ENCODE results near the gene PIGK.
"Not testable (repeated sequence)": the region's sequence is repeated elsewhere in the genome, so short reads cannot be mapped to it uniquely, and the experiment has no call there.

The PIGK gene

DNA sequence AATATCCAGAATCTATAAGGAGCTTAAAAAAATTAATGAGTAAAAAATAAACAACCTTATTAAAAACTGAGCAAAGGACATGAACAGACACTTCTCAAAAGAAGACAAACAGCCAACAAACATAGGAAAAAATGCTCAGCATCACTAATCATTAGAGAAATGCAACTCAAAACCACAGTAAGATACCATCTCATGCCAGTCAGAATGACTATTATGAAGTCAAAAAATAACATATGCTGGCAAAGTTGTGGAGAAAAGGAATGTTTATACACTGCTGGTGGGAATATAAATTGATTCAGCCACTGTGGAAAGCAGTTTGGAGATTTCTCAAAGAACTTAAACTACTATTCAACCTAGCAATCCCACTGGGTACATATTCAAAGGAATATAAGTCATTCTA is 25.3 kb downstream of the PIGK start:
- DNase-seq (ENCODE audit: low spot score): no peak

DNA sequence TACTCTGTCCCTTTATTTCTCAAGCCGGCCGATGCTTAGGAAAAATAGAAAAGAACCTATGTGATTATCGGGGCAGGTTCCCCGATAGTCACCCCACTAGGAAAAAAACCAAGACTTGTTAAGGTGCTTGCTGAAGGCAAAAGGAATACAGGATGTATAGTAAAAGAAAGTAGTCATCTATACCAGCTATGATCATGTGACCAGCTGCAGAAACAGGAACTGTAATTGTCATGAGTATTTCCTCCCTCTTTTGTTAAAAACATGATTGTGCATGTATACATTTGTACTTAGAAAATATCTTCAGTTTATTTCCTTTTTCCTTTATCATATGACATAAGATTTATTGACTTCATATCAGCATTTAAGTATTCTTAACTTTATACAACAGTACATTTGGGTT is 30.5 kb downstream of the PIGK start:
- no peak for DNase-seq (ENCODE audit: low spot score)

DNA sequence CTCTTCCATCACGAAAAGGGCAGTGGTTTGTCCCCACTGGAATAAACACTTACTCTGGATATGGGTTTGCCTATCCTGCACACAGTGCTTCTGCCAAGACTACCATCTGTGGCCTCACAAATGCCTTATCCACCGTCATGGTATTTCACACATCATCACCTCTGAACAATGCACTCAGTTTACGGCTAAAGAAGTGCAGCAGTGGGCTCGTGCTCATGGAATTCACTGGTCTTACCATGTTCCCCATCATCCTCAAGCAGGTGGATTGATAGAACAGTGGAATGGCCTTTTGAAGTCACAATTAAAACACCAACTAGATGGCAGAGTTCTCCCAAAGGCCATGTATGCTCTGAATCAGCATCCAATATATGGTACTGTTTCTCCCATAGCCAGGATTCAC is 32.3 kb downstream of the PIGK start:
- DNase-seq (ENCODE audit: low spot score): not testable (repeated sequence)

DNA sequence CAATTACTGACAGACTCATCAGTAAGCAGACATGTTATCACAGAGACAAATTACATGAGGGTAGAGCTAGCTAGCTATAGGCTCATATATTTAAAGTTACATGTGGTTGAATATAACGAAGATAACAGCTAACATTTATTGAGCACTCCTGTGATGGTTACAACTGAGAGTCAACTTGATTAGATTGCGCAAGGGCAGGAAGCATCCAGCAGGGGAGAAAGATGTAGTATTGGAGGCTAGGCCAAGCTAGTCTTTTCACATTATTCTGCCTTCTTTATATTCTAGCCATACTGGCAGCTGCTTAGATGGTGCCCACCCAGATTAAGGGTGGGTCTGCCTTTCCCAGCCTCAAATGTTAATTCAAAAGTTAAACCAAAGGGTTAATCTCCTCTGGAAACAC is 37.1 kb downstream of the PIGK start:
- no peak for DNase-seq (ENCODE audit: low spot score)

DNA sequence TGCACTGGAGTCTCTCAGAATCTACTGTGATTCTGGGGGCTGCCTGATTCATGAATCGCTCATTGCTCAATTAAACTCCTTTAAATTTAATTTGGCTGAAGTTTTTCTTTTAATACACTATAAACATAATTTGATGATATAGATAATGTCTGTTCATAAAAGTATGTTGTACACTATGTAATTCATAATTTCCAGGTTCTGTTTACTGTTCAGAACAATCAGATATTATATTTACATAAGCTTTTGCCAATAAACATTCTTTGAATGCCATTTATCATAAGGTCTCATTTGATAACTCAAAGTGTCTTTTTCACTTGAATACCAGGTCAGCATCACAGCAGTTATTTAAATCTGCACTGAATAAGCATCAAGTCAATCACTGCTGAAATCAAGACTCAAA is 39.6 kb downstream of the PIGK start:
- DNase-seq (ENCODE audit: low spot score): no peak

DNA sequence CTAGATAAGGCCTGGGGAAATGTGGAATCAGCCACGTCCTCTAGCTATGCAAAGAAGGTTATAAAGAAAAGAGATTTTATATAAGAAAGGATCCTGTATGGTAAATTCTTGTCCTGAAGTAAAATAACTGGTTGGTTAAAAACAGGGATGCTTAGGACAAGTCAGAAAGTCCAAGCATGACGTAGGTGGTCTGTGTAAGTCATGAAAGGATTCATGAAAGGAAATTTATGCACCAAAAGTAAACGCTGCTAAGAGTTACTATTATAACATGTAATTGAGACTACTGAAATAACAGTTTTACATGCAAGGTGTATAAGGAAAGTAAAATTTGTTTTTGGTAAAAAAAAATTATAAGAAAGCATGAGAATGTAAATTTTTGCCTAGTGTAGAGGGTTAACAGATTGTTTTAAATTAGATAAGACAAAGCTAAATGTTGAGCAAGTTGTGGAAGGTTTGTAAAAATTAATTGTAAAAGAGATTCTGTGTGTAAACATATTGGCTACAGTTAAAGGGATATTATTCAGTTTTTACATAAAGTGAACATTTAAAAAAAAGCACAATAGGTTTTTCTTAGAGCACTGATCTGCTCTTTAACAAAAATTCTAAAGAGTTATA is 43.9 kb downstream of the PIGK start:
- no peak for DNase-seq (ENCODE audit: low spot score)

DNA sequence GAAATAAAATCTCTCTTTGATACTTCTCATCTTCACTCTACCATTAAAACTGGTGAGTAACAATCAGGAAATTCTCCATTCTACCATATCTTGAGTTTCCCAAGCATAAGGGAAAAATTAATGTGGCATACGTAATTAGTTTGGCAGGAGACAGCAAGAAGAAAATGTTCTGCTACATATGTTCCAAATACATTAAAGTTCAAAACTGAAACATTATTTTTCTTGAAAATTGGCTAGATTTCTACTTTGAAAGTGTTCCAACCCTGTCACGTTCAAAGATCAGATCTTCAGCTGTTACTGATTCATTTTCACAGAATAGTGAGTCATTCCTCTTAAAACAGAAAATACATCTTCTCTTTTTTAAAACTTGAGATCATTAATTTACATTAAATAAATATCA is 48.5 kb downstream of the PIGK start:
- DNase-seq (ENCODE audit: low spot score): no peak

DNA sequence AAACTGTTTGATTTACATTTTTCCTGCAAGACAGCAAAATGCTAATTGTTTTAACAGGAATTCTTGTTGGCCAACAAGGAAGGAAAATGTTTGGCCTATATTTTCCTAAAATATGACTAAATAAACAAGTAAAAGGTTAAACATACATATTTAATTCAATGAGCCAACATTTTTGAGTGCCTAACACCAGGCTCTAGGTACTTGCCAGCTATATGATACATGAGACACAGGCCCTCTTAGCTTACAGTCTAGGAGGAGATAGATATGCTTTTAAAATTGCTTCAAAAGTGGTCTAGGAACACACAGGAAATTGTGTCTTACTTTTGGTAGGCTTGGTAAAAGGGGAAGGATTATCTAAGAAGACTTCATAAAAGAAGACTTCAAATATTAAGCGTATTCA is 50.9 kb downstream of the PIGK start:
- DNase-seq (ENCODE audit: low spot score): no peak

DNA sequence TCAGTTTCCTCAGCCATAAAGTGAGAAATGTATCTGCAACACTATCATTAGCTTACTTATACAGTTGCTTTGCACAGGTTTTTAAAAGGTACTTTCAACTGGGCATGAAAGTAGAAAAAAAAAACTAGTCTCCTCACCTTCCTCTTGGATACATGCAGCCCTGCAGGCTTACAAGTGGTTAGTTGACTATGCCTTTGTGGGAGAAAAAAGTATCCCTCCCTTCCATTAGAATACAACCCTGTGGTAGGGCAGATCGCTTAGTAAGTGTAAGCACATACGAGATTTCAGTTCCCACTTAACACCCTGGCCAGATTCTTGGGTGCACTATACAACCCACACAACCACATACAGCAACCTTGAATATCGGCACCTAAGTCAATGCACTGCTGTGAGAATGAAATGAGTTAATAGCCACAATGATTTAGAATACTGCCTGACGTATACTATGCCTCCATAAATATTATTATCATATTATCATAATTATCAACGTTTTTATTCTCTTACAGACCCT is 54.7 kb downstream of the PIGK start:
- DNase-seq (ENCODE audit: low spot score): no peak

DNA sequence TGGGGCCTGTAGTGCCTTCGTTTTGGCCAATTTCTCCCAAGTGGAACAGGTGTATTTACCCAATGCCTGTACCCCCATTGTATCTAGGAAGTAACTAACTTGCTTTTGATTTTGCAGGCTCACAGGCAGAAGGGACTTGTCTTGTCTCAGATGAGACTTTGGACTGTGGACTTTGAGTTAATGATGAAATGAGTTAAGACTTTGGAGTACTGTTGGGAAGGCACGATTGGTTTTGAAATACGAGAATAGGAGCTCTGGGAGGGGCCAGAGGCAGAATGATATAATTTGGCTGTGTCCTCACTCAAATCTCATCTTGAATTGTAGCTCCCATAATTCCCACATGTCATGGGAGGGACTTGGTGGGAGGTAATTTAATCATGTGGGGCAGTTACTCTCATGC is 59.5 kb downstream of the PIGK start:
- DNase-seq (ENCODE audit: low spot score): not testable (repeated sequence)

DNA sequence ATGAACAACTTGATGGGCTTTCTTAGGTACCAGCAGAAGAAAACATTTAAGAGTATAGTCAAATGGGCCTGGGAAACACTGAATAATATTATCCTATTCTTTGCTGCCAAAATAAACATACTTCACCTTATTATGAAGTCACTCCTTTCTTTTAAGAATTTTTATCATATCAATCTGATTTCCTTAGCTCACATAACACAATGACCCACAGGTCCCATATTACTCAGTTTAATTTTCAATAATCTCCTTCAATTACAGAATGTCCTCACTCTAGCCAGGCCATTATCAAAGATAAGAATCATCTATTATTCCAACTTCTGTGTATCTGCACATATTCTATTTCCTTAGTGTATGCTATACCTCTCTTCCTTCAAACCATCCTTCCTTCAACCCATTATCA is 63.0 kb downstream of the PIGK start:
- no peak for DNase-seq (ENCODE audit: low spot score)

DNA sequence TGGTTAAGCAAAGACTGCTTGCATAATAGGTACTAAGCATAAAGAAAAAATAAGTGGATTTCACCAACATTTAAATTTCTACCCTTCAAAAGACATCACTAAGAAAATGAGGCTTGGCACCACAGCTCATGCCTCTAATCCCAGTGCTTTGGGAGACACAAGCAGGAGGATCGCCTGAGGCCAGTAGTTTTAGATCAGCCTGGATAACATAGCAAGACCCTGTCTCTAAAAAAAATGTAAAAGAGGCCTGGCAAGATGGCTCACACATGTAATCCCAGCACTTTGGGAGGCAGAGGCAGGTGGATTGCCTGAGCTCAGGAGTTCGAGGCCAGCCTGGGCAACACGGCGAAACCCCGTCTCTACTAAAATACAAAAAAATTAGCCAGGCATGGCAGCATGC is 73.0 kb downstream of the PIGK start:
- DNase-seq (ENCODE audit: low spot score): no peak

DNA sequence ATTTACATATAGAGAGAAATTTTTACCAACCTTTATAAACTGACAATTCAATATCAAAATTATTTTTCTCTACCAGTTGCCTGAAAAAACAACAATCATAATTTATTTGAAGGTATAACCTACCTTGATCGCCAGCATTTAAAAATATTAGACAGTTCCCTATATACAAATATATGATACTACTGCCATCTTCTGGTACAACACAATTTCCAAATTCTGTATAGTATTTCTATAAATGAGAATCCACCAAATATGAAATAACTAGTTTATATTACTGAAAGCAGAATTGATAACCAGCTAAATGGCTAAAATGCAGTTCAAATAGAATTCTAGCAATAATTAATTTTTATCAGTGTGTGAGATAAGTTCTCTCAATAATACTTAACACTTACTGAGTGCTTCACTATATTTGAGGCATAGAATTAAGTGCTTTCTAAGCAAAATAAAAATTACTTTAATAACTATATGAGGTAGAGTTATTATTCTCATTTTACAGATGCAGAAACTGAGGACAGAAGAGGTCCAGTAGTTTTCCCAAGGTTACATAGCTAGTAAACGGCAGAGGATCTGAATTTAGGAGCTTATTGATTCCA is 75.6 kb downstream of the PIGK start:
- peak; percentile 5 for DNase-seq (ENCODE audit: low spot score)

DNA sequence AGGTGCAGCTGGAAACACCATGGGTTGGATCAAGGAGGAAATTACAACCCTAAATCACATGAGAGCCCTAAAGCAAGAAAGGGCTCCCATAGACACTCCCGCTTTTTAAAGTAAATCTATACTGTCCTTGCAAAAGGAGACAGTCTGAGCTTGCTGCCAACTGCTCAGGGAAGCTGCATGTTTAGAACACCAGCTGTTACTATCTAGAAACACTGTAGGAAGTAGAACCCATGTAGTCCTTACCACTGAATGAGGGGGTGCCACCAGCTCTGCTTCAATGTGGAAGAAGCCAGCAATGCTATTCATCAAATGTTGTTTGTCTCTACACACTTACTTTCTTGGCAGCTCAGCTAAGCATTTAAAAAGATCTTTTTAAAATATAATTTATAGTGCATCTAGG is 79.8 kb downstream of the PIGK start:
- DNase-seq (ENCODE audit: low spot score): no peak

DNA sequence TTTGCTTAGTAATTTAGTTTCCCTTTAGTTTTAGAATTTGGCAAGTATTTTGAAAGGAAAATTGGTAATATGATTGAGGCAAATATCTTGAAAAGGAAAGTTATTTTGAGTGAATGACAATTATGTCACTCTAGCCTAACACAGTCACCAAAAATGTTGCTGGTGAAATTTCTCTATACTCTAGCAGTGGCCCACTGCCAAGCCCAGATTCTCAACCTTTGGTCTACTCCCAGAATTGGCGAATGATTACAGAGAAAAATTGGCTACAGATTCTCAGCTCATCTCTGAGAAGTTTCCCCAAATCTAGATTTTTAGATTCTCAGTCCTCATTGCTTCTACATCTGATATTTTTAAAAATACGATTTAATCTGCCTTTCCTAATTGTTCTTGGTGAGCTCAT is 84.9 kb downstream of the PIGK start:
- no peak for DNase-seq (ENCODE audit: low spot score)

DNA sequence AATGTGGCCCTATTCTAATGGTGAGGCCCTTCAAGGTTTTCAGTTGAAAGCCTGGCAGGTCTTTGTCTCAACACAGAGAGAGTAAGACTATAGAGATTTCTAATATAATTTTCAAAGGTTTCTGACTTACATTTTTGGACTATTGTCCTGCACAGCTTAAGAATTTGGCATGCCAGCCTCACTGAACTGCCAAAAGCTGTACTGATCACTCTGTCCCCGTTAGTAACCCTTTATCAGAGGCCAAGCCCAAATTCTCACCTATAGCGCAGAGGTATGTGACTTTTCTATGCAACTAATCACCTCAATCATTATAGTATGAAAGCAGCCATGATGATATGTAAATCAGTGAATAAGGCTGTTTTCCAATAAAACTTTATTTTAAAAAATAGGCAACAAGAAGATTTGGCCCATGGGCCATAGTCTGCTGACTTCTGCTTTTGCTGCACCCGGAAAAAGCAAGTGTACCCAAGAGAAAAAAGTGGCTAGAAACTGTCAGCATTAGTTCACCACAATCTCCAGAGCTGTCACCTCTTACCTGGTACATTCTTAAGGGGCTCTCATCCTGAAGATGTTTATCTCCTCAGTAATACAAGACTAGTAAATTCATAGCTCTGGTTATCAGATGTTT is 85.4 kb downstream of the PIGK start:
- no peak for DNase-seq (ENCODE audit: low spot score)

DNA sequence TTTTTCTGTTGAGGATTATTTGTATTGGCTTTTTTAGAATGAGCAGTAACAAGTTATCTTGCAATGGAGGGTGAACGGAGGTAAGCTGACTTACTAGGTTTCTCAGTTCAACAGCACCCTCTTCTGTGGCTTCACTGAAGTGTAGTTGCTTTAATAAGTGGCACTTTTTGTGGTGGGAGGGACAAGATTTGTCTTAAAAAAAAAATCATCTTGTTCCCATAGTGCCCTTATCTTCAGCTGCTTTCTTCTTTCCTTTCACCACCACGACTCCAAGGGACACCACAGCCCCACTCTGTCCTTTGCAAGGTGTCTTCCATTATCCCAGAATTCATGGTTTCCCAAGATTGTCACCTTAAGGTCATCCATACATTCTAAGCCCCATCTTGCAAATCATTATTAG is 92.9 kb downstream of the PIGK start:
- DNase-seq (ENCODE audit: low spot score): peak; percentile 15

DNA sequence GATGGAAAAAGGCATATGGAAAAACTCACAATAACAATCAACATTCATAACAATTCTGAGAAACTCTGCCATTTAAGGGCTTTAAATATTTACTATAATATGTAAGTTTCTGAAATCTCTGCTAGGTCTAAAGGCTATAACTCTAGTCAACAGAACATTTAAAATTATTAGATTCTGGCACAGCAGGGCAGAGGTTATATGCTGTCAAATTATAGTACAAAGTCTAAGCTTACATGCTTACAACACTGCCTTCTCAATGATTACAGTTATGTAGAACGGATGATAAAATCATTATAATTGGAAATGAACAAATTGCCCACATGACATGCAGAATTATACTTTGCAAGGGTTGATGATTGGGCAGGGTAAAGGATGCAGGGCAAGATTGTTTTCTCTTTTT is 97.7 kb downstream of the PIGK start:
- no peak for DNase-seq (ENCODE audit: low spot score)

DNA sequence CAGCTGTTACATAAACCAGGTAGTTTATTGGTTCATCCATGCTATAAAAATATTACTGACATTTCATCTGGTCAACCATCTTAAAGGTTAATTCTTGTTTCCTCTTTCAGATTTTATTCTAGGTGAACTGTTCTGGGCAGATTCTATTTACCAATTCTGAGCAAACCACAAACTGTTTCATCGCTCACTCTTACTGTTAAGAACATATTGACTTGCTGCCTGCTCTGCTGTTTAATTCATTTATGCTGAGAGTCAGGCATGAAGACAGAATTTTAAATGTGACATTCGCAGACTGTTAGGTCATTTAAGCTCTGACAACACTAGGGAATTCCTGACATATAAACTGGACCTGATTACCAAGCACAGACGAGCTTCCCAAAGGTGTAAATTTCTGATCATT is 98.3 kb downstream of the PIGK start:
- DNase-seq (ENCODE audit: low spot score): no peak

DNA sequence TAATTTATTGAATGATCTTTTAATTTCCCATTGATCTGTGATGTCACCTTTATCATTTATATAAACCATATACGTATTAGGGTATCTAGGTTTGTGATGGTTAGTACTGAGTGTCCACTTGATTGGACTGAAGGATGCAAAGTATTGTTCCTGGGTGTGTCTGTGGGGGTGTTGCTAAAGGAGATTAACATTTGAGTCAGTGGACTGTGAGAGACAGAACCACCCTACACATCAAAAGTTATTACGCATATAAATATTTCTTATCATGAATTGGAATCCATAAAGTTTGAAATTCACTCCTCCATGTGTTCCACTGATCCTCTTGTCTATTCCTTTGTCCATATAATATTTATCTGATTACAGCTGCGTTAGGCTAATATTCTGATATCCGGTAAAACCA is 100.5 kb downstream of the PIGK start:
- no peak for DNase-seq (ENCODE audit: low spot score)

DNA sequence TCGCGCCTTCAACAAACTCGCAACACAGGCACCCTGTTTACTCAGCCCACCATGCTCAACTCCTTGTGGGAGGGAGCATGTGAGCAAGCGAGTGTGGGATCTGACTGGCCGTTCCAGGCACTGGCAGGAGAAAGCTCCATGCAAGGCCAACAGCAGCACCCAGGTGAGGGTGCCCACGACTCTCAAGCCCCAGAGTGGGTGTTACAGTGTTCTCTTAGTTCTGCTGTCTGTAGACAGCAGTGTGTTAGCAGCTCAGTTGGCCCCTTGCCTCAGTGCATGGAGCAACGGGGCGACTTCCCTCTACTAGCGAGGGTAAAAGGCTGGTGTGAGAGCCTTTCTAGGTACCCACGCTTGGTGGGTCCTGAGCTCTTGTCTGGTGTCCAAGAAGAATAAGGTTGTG is 114.6 kb downstream of the PIGK start:
- no peak for DNase-seq (ENCODE audit: low spot score)

DNA sequence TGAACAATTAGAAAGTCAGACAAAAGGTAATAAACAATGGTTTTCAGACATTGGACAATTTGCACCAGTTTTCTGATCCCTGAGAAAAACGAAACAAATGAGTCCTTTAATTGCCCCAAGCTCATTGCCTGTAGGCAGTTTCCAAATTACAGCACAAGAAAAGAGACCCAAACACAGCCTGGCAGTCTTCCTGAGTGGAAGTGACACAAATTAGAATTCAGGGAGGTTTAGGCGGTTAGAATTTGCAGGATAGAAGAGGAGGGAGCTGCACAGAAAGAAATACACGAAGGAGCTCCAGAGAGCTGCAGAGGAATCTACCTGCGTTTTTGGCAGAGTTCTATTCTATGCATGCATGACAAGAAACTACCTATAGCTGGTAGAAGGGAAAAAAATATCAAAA is 115.7 kb downstream of the PIGK start:
- no peak for DNase-seq (ENCODE audit: low spot score)

DNA sequence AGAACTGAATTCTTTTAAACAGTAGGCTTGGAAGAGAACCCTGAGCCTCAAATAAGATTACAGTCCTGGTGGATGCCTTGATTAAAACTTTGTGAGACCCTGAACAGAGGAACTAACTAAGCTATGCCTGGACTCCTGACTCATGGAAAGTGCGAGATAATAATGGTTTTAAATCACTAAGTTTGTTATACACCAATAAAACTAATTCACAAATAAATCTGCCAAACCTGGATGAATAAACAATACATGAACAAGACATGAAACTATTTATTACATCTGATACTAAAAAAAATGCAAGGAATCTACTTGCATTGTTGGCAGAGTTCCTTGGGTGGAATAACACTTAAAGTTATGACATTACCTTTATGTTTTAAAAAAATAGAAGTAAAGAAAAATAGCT is 118.4 kb downstream of the PIGK start:
- DNase-seq (ENCODE audit: low spot score): no peak
